ENCODE results near the gene OCA2.
"Not testable (repeated sequence)": the region's sequence is repeated elsewhere in the genome, so short reads cannot be mapped to it uniquely, and the experiment has no call there.

OCA2 gene

DNA sequence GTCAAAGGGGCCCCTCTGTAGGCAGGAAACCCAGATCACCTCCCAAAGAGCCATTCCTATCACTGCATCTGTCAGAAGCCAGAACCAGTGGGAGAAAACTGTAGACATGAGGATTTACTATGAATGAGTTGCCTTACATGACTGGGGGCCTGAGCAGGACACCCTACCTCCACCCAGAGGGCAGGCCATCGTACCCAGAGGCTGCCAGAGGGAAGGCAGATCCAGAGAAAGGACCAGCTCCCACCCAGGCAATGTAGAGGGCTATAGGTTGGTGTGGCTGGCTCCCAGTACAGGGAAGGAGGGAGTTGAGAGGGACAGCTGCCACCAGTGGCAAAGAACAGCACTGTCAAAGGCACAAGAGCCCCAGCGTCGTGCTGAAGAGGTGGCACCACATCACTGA lies 233.2 kb downstream of the OCA2 start:
- DNase-seq: no peak

DNA sequence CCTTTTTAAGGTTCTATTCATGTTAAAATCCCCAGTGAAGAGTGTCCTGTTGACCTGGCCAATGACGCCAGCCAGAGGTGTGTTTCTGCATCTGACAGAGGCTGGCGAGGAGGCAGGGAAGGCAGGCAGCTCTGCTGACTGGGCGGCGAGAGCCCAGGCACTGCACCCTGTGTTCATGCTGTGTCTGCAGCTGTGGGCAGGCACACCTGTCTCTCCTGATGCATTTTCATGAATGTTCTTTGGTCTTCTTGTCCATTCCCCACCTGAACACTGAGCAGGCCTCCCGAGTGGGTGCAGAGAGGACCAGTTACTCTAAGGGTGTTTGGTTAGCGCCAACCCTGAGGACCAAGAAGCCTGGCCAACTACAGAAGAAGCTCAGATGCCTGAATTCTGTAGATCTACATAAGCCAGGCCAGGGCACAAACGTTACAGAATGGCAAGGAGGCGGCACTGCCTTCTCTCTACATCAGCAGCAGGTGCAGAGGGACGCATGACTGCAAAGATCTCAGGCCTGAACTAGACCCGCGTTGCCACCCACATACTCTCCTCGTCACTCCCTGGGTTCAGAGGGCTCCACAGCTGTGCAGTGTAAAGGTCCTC lies 233.7 kb downstream of the OCA2 start:
- no peak for DNase-seq

DNA sequence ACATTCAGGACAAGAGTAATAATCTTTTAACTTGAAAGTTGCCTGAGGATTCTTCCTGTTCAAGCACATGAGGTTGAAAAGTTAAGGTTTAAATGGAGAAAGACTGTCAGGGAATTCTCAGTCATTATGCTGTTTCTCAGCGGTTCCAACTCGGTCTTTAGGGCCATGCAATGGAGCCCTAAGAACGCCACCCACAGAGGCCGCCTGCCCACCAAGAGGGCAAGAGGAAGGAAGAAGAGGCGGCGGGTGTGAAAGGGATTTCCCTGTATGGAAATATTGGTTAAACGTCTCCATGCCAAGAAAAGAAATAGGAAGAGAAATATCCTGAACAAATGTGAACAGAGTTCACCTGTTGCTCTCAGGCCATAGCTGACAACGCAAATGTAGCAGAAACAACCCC lies 234.4 kb downstream of the OCA2 start:
- DNase-seq: no peak

DNA sequence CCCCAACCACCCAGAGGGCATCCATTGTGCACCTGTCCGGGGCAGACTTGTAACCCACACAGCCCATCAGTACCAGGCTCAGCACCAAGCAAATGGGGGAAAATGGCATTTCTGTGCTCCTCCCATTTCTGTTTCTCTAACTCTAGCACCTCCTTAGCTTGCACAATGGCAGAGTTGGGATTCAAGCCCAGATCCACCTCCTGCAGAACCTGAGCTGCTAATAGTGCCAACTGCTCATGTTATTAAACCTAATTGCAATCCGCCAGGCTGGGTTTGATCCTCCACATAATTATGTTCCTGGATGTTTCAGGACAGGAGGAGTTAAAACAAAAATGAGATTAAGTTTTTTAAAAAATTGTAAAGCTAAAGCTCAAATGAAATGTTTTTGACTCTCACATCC lies 235.0 kb downstream of the OCA2 start:
- no peak for DNase-seq

DNA sequence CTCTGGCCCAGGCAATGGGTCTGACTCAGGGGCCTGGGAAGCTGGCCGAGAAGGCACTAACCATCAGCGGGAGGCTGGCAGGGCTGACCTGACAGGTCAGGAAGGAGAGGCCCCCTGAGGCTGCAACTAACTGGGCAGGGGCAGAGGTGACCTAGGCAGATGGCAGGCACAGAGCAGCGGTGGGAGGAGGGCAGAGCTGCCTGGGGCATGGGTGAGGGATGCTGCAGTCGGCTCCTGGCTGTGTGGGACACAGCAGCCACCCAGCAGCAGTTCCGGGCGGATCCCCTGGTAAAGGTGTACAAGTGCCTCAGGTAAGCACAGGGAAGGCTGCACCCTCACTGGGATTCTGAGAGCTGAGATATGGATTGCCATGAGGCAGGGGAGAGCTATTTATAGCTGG lies 236.1 kb downstream of the OCA2 start:
- no peak for DNase-seq

DNA sequence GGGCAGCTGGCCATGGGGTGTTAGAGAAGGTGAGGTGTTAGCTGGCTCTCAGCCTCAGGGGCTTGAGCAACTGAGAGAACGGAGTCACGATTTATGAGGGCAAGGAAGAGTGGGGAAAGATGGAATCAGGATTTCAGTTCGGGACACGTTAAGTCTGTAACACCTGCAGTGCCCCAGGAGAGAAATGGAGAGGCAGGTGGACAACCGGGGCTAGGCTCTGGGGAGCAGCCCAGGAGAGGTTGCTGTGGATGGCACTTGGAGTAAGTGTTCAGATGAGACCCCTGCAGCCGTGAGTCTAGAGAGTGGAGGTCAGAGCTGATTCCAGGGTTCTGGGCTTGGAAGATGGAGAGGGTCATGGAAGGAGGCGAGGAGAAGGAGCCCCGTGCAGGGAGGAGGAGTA lies 237.9 kb downstream of the OCA2 start:
- DNase-seq: no peak

DNA sequence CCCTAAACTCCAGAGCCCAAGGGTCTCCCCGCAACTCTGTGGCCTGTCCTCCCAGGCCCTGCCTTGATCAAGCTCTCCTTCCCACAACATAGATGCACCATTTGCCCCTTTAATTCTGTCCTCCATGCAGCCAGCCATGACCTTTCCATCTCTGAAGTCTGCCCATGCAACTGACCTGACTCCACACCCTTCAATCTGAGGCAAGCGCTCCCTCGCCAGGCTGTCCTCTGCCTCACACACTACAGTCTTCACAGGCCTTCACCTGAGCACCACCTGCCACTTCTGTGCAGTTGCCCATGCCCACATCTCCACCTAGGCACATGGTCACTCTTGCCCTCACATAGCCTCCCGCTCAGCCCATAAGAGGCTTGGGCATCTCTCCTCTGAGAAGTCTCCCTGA lies 244.0 kb downstream of the OCA2 start:
- no peak for DNase-seq

DNA sequence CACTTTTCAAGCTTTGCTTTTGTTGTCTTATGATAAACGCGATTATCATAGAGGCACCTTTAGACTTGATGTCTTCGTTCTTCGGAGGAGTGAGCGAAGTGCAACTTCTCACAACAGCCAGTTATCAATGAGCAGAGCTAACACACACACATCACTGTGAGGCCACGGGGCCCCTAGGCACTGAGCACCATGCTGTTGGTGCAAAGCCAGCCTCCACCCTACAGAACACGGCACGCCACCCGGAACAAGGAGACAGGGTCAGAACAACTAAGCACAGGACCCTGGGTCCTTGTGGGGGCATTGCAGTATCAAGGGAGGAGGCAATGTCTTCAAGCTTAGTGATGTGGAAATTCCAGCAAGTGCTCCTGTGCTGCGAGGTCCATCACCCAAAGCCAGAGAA lies 244.5 kb downstream of the OCA2 start:
- DNase-seq: no peak

DNA sequence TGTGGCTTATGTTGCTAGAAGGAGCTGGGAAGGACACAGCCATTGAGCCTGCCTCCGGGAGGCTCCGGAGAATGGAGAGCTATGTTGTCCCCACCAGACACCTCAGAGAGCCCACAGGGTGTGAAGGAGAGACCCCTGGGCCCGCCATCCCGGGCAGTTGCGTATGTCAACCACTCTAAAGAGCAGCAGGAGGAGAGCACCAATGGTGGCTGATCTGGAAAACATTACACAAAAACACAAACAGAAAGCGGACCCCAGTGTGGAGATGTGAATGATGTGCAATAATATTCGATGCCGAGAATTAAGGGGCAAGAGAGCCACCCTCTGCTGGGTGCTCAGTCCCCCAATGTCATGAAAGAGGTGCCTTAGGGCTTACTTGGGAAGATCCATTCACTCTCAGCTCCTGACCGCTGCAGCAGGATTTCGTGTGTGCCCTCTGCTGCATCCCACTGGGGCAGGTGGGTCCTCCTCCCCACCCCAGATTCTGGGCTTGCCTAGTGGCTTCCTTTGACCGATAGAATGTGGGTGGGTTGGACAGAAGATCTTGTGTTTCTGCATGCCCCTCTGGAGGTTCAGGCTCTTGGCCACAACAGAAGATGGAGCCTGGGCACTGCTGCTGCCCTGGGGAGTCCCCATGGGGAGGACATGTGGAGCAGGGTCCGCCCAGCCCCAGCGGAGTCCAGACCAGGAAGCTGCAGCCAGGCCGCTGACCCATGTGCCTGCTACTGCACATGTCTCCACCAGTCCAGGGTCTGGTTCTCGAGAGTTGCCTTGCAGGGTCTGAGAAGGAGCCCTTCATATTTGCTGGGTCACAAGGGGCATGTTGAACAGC lies 245.3 kb downstream of the OCA2 start:
- no peak for DNase-seq

DNA sequence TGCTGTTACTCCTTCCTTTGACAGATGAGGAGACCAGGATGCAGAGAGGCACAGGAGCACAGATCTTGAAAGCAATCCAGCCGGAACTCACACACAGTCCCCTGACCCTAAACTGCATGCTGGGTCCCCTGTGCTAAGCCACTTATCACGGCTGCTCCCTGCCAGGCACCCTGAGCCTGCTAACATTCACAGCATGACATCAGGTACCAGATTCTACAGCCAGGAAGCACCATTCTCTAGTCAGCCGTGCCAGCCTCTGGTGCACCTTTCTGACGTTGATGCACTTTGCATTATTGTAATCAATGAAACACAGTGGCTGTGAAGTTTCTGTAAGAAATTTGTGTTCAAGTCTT lies 247.3 kb downstream of the OCA2 start:
- no peak for DNase-seq

DNA sequence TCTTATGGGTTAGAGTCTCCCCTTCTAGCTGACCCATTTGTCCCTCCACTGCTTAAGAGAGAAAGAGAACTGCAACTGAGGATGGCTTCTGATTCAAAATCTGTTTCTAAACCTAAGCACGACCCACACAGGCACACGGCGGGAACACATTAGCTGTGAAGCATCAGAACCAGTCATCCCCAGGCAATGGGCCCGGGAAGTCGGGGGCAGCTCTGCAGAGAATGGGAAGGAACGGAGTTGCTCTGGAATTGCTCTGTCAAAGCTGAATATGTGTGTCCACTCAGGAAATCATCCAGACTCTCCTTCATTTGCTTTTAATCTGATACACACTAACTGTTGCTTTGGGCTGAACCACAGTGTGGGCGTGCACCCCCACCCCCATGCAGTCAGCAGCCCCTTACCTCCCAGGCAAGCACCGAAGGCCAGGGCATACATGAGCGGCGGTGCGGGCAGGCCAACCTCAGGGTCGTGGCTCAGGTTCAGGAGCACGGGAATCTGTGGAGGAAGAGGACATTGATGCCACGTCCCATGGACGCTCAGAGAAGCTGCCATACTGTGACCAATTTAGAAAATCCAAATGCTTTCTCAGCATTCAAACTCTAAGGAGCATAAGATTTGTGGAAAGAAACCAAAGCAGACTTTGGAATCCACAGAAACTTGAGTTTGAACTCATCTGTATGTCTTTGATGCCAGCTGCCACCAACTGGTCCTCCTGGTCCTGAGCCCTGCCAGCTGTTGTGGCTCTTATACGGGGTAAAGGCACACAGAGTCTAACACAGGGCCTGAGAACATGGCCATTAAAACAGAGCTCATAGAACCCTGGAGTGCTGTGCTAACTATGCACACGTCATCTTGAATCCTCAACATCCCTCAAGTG lies 247.9 kb downstream of the OCA2 start:
- DNase-seq: no peak

DNA sequence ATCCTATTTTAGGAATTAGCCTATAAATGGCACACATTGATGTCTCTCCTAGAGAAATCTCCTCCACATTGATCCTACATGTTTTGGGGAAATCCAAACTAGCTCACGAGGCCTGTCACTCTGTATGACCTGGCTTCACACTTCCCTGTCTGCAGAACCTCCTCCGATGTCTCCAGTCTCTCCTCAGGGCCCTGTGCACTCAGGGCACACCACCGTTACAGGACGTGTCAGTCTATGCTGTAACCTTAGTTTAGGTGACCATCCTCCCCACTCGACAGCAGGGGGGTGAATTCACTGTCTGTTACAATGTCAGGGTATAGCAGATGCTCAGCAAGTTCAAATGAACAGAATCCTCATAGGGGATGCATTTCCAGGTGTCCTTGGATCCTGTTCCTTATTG lies 249.1 kb downstream of the OCA2 start:
- no peak for DNase-seq

DNA sequence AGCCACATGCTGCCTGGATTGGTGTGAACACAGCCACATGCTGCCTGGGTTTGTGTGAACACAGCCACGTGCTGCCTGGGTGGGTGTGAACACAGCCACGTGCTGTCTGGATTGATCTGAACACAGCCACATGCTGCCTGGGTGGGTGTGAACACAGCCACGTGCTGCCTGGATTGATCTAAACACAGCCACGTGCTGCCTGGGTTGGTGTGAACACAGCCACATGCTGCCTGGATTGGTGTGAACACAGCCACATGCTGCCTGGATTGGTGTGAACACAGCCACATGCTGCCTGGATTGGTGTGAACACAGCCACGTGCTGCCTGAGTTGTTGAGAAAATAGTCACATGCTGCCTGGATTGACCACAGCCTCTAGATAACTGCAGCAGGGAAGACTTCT lies 250.2 kb downstream of the OCA2 start:
- not testable (repeated sequence) for DNase-seq

DNA sequence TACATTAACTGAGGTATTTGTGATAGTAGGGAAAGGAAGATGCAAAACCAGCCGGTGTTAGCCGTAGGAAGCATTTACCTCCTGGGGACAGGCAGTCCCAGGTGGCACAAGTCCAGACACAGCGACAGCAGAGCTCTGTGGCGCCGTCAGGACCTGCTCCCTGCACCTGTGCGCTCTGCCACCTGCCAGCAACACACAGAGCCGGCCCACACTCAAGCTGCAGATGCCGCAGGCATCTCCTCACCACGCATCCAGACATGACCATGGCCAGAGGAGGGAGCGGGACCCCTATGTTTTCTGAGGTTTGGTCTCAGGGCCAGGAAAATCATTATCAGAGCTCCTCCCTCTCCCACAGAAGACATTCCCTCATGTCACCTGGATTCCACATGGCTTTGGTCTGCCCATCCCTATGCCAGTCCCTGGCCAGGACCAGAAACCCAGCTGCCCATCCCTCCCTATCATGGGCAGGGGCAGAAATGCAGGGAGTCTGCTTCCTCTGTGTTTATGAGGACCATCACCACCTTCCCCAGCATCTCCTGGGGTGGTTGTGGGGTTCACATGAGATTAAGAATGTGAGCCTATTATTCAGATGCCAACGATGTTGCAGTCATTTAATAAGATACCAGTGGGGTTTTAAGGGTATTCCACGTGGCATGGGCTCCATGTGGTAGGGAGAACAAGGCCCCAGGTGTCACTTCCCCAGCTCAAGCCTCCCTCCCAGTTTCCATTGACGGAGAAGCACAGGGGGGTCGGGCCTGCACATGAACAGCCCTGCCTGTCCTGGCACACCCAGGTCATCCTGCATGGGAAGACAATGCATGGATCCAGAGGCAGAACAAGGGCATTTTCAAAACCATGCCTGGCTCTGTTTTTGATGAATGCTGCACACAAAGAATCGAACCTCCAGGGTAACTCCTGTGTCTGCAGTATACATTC lies 251.1 kb downstream of the OCA2 start:
- DNase-seq: no peak

DNA sequence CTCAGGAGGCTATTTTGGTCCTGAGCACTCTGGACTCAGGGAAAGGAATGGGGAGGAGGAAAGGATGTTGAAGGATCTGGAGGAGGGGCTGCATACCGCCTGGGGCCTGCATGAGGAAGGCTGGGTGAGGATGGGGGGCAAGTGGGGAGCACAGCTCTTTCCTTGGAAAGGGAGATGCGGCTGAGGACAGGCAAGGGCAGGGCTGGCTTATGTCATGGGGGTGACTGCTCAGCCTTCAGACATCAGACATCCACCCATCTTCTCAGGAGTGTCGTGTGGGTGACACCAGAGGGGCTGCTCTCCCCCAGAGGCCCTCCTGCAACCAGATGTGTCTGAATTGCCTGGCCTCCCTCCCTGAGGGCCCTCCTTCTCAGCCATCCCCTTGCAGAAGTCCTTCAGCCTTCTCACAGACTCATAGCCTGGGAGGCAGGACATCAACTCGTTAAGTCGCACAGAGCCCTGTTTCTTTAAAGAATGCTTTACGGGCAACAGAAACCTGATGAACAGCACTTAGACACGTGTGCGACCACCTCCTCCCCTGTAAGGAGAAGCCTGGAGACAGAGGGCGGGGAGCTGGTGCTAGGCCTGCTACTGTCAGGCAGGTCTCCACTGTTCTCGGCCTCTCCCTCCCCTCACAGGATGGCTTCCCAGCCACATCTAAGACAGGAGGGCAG lies 252.3 kb downstream of the OCA2 start:
- no peak for DNase-seq

DNA sequence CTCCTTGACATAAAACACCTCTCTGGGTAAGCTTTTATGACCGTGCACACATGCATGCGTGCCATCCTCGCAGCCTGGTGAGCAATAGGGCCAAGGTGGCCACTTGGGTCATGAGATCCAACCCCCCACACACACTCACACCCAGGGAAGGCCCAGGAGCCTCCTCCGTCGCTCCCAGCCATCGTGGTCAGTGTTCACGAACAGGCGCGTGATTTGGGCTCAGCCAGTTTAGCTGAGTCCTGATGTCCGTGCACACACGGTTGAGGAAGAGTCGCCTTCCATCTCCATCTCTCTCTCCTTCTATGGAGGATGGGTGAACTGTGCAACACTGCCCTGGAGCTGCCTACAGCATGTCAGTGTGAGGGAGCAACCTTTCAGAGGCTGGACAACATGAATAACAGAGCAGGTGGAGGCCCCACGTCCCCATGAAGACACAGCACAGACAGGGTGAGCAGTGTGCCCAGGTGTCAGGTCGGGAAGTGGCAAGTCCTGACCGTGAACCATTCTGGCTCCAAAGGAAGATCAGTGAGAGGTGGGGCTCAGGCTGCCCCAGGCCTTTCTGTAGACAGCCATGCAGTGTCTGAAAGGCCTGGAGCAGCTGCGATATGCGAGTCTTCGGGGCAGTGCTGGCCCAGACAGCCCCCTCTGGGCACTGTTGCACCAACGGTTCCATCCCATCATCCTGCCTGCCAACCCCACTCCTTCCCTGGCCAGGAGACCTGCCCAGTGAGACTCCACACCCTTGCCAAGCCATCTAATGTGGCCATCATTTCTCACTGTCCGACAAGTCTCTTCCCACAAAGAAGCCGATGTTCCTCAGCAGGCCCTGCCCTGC lies 253.4 kb downstream of the OCA2 start:
- DNase-seq: no peak

DNA sequence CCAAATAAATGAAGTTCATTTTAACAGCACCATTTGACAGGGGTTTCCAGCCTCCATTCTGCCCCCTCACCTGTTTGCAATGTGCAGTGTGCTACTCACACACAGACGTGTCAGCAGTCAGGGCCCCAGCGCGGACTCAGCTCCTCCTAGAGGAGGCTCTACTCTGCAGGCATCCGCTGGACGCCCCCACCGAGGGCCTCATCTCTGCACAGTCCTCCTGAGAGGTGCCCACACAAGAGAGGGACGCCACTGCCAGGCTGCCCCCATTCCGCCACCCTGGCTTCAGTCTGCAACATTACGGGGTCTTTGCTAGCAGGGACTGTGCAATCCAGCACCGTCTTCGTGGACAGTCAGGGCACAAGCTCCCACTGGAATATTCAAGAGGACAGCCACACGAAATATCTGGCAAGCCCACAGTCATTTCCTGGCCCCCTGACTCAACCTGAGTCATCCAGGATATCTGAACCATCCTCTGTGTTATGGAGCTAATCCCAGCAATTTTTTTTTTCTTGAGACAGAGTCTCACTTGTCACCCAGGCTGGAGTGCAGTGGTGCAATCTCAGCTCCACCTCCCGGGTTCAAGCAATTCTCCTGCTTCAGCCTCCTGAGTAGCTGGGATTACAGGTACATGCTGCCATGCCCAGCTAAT lies 255.0 kb downstream of the OCA2 start:
- no peak for DNase-seq

DNA sequence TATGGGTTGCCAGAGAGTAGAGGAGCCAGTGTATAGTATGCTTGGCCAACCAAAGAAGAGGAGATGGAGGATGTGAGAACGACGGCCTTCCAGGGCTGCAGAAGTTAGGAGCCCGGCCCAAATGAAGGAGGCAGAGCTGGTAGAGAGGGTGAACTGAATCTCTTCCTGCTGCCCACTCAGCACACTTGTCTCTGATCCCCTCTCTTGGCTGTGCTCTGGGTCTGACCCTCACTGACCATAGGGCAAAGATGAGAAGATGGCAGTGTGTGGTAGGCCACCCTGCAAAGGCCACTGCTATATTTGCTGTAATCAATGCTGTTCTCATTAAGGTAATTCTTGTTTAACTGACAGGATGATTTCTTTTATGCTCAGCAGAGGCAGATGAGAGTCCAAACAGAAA lies 256.0 kb downstream of the OCA2 start:
- DNase-seq: no peak

DNA sequence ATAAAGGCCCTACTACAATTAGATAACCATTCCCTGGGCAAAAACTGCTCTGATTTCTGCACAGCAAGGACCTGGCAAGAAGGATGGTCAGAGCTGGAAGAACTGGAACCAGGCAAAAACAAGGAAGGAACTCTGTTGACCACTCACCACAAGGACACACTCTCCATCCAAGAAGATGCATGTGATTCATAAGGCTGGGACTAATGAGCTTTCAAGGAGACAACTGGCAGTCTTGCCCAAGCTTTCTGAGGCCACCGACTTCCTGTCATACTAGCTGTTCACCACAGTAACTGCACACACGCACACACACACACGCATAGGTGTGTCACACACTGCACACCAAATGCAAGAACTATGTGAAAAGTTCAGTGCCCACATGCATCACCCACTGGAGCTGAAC lies 256.6 kb downstream of the OCA2 start:
- DNase-seq: no peak

DNA sequence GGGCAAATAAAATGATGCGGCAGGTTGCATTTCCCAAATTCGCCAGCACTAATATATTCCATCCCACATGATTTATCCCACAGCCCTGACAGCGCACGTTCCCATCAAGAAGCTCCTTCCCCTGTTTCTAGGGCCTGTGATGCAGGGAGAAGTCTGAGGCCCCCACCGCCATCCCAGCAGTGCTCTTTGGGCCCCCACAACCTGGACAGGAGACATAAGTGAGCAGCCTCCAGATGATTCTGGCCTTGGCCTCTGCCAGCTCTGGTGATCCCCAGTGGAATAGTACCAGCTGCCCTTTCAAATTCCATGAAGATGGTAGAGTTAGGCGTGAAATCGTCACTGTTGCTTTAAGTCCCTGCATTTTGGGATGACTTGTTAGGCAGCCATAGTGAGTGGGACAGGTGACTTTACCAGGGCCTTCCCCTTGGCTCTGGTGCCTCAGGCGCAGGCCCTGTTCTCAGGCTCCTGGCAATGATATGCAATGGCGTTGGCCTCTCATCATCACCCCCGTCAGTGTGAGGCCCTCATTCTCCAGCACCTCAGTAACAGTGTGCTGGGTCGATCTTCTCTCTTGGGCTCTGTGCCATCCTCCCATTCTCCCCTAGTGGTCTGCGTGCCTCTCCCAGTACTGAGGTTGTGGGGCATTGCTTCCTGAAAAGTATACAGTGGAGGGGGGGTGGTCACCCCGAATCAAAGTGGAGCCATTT lies 263.7 kb downstream of the OCA2 start:
- DNase-seq: no peak
